Fibroblast of lung (primary cell): ENCODE results near the gene PPP1R13B.

Experiments
- EZH2 ChIP-seq: IDR thresholded peaks from 2 replicates; pipeline ENCODE4 v1.5.1; 2012; ENCODE audit warnings: low read length, control low read depth, mild to moderate bottlenecking; ENCODE audit errors: missing control alignments
- TF ChIP-seq, protein P1 (sequence below), 2 donors: IDR thresholded peaks in 1 of 2; conservative IDR thresholded peaks in 1 of 2; 1 replicate in 1 of 2; 2 replicates in 1 of 2; pipeline ENCODE4 v1.5.1; 2011 to 2012; ENCODE audit warnings: low read length in 2 of 2, control low read depth in 1 of 2, inconsistent platforms in 1 of 2, low read depth in 1 of 2, mild to moderate bottlenecking in 1 of 2

DNA sequence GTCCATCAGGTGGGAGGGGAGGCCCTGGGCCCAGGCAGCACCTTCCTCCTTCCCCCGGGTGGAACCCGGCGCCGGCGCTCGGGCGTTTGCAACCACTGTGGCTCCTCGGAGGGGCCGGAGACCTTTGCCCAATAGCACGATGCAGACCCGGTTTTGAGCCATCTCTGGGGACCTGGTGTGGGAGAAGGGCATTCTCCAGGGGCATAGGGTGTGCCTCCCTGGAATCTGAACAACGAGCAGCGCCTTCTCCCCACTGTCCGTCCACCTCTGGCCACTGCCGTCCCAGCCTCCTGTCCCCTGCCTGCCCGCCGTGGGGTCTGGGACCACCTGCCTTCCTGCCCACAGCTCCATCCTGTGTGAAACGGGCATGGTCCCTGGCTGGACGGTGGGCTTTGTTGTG, 119.2 kb downstream of the PPP1R13B start:
- TF ChIP-seq, protein P1, sequence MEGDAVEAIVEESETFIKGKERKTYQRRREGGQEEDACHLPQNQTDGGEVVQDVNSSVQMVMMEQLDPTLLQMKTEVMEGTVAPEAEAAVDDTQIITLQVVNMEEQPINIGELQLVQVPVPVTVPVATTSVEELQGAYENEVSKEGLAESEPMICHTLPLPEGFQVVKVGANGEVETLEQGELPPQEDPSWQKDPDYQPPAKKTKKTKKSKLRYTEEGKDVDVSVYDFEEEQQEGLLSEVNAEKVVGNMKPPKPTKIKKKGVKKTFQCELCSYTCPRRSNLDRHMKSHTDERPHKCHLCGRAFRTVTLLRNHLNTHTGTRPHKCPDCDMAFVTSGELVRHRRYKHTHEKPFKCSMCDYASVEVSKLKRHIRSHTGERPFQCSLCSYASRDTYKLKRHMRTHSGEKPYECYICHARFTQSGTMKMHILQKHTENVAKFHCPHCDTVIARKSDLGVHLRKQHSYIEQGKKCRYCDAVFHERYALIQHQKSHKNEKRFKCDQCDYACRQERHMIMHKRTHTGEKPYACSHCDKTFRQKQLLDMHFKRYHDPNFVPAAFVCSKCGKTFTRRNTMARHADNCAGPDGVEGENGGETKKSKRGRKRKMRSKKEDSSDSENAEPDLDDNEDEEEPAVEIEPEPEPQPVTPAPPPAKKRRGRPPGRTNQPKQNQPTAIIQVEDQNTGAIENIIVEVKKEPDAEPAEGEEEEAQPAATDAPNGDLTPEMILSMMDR (conservative IDR thresholded peaks at IDR 0.05 in 1 of 2, IDR thresholded peaks at IDR 0.05 in 1 of 2; ENCODE audit: low read depth in 1 of 2, low read length in 2 of 2), result no peak
- TF ChIP-seq EZH2, result no peak
